GM21723 (cell line): ENCODE data around the gene ANKRD11.
A peak's percentile ranks its signal among the peaks of the same experiment; 100 is the strongest.
"Not testable (repeated sequence)": the region's sequence is repeated elsewhere in the genome, so short reads cannot be mapped to it uniquely, and the experiment has no call there.

Source experiments
- ATAC-seq: cut with Tn5 transposase; IDR thresholded peaks from one replicate; pipeline ENCODE4 v1.9.1; 2021; ENCODE audit warnings: mild to moderate bottlenecking, moderate library complexity; ENCODE audit not compliant: unreplicated experiment

Gene ANKRD11

GRCh38 chr16:89369266-89369895, 121.0 kb downstream of the ANKRD11 start:
- ATAC-seq: no peak

DNA sequence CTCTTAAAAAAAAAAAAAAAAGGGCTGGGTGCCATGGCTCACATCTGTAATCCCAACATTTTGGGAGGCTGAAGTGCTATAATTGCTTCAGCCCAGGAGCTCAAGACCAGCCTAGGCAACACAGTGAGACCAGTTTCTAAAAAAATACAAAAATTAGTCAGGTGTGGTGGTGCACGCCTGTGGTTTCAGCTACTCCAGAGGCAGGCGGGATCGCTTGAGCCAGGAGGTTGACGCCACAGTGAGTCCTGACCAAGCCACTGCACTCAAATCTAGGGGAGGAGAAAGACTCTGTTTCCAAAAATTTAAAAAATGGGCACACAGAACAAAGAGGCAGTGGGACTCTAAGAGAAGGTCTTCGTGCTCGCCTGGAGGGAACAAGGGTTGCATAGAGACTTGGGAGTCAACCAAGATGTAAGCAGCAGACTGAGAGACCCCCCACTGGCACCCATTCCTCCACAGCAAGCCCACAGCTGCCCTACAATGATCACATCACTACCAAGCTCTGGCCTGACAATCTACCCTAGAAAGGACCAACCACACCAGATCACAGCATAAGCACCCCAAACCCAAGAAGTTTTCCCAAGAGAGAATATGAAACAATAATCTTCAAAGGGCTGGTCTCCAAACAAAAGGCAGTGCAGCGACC, 121.6 kb downstream of the ANKRD11 start:
- ATAC-seq: no peak

DNA sequence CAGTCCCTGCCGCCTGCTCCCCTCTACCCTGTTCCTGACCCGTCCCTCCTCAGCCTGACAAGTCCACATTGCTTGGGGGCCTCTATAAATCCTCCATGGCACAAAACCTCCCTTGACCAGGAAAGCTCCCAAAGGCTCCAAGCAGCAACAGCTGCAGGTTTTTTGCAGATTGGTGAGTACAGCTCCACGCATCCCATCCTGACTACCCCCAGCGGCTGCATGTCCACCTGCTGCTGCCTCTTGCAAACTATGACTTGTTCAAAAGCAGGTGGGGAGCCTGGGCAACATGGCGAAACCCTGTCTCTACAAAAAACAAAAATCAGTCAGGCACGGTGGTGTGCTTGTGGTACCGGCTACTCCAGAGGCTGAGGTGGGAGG, 122.8 kb downstream of the ANKRD11 start:
- ATAC-seq: no peak

- ATAC-seq: no peak
Observed at GRCh38 chr16:89366561-89367537, 123.5 kb downstream of the ANKRD11 start.

GRCh38 chr16:89365996-89366395, 124.4 kb downstream of the ANKRD11 start:
- ATAC-seq: no peak

- ATAC-seq: no peak
Observed at GRCh38 chr16:89365044-89365467, 125.3 kb downstream of the ANKRD11 start.

- ATAC-seq: no peak
Observed at GRCh38 chr16:89364606-89365005, 125.8 kb downstream of the ANKRD11 start.

DNA sequence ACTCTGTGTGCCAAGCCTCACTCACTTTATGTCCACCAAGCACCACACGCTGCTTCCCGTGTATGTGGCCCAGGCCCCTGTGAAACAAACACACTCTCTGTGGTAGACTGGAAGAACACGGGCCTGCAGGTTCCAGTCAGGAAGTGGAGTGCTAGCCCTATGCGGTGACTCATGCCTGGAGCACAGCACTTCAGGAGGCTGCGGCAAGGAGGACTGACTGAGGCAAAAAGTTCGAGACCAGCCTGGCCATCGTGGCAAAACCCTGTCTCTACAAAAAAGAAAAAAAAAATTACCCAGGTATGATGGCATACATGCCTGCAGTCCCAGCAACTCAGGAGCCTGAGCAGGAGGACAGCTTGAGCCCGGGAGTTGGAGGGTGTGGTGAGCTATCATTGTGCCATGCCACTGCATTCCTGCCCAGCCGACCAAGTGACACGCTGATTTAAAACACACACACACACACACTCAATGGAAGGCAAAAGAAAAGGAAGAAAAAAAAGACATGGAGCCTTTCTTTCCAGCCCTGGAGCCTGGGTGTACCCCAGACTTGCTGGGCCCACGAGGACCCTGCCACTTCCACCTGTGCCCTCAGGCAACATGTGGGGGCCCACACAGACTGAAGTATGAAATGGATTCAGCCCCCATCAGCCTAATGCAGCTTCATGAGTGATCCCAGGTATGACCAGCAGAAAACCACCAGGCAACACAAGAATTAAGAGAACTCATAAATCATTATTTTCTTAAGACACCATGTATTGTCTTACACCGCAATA, 126.6 kb downstream of the ANKRD11 start:
- no peak for ATAC-seq

DNA sequence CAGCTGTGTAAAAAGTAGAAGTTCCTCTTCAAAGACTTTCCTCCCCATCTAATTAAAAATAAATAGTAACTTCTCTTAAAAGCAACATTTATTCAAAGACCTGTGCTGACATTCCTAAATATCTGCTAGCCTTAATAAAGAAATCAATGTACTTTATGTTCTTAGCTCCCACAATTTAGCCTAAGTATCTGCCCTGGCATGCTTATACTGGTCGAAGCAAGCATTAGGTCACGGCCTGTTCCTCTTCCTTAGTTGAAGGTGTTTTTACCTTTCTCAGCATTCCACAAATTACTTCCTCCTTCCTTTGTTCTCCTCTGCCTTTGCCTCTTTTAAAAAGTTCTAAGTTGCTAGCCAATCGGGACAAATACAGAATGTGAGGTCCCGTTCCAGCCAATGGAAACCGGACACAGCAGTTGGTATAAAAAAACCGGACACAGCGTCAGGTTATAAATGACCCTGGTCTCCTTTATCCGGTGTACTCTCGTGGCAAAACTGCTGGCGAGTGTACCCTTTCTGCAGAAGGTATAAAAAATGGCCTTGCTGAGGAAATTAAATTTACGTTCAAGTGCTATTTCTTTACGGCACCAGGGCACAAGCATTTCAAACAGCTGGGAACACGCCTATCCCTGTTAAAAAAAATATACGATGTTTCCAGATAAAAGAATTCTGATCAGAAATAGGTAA, 127.7 kb downstream of the ANKRD11 start:
- not testable (repeated sequence) for ATAC-seq

GRCh38 chr16:89361751-89362539, 128.4 kb downstream of the ANKRD11 start:
- ATAC-seq: peak; percentile 56

GRCh38 chr16:89360760-89361435, 129.5 kb downstream of the ANKRD11 start:
- ATAC-seq: peak; percentile 54

GRCh38 chr16:89359264-89360147, 130.9 kb downstream of the ANKRD11 start:
- ATAC-seq: no peak

DNA sequence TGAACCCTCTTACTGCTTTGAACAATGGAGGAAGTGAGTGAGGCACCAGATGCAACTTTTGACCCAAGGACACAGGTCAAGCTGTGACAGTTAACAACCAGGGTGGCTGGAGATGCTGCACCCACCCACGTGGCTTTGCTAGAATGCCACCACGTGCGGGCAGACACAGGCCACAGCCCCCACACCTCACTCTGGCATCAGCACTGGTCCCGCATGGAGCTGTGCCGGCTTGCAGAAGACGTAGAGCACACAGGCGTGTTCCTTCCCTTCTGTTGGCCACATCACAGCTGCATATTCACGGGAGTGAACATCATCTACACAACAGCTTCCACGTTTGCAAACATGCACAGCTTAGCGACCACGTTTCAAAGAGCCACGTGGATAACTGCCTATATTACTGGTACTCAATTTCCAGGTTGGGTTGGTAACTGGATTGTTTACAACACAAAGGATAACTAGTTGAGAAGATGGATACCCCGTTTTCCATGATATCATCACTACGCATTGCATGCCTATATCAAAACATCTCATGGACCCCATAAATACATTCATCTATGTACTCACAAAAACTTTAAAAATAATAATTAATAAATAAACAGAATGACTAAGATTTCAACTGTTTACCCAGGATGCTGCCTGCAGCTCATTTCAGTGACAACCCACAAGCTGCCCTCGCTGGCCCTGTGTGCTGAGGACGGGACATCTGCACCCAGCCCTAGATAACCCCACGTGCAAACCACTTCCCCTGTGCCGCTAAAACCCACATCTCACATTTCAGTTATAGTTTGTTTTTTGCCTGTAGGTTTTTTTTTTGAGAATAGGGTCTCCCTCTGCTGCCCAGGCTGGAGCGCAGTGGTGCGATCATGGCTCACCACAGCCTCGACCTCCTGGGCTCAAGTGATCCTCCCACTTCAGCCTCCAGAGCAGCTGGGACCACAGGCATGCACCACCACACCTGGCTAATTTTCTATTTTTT, 132.0 kb downstream of the ANKRD11 start:
- ATAC-seq: no peak

DNA sequence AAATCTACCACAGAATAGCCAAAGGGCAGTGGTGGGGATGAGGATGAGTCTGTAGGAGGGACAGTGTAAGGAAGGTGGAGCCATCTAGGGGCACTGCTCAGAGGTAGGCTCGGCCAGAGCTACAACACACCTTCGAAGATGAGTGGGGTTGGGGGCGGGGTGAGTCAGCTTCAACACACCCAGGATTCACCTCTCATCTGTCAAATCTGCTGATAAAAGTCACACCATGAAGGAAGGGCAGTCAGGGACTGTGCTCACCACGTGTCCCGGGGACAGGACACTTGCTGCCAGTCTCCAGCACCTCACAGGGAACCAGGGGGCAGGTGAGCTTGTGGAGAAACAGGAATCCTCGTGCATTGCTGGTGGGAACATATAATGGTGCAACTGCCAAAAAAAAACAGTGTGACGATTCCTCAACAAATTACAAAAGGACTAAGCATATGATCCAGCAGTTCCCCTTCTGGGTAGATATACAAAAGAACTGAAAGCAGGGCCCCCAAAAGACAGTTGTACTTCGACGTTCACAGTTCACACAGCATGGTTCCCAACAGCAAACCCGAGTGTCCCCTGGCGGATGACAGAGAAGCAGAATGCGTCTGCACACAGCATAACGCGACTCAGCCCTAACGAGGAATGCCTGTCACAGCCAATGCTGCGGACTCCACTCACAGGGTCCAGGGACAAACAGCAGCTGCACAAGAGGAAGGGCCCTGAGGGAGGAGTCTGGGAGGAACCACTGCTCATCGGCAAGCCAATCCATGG, 133.1 kb downstream of the ANKRD11 start:
- no peak for ATAC-seq

DNA sequence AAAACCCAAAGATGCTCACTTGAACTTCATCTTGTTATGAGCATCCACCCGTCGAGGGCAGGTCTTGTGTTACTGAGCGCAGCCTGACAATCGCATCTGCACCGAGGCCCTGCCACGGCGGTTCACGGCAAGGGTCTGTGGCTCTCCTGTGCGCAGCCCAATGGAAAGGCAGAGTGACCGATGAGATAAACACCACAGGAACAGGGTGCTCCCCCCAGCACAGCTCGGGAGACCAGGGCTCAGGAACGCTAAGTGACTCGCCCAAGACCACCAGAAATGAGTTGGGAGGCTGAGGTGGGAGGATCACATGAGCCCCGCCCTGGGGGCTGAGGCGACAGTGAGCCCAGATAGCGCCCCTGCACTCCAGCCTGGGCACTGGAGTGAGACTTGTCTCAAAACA, 134.7 kb downstream of the ANKRD11 start:
- no peak for ATAC-seq

GRCh38 chr16:89355007-89355406, 135.4 kb downstream of the ANKRD11 start:
- no peak for ATAC-seq
